Esophagus muscularis mucosa (tissue), 3 donors: ENCODE results near the gene COPS4.

Source experiments
- POLR2A ChIP-seq: fragments of 450-650 bp; IDR thresholded peaks from one replicate; pipeline ENCODE4 v1.6.1; 2017; ENCODE audit warnings: antibody characterized with exemption, moderate library complexity, mild to moderate bottlenecking, low read depth
- TF ChIP-seq, protein P1 (sequence below), 3 experiments: fragments of 200-600 bp in 2 of 3; fragments of 450-650 bp in 1 of 3; sonication (generic) in 2 of 3; IDR thresholded peaks; one replicate each; pipeline ENCODE4 v1.5.1; 2017 to 2019; ENCODE audit warnings: antibody characterized with exemption in 3 of 3, mild to moderate bottlenecking in 2 of 3, moderate library complexity in 1 of 3

GRCh38 chr4:83109480-83110222 is 74.7 kb downstream of the COPS4 start:
- TF ChIP-seq, protein P1, sequence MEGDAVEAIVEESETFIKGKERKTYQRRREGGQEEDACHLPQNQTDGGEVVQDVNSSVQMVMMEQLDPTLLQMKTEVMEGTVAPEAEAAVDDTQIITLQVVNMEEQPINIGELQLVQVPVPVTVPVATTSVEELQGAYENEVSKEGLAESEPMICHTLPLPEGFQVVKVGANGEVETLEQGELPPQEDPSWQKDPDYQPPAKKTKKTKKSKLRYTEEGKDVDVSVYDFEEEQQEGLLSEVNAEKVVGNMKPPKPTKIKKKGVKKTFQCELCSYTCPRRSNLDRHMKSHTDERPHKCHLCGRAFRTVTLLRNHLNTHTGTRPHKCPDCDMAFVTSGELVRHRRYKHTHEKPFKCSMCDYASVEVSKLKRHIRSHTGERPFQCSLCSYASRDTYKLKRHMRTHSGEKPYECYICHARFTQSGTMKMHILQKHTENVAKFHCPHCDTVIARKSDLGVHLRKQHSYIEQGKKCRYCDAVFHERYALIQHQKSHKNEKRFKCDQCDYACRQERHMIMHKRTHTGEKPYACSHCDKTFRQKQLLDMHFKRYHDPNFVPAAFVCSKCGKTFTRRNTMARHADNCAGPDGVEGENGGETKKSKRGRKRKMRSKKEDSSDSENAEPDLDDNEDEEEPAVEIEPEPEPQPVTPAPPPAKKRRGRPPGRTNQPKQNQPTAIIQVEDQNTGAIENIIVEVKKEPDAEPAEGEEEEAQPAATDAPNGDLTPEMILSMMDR (IDR thresholded peaks at IDR 0.05): no peak
- no peak for TF ChIP-seq POLR2A
